DMS153 treated with DMSO at 0.1 percent for 48 hours (cell line): ENCODE results near the gene HADHA.

Experiments used
- DNase-seq: peaks from one replicate; lab custom pipeline; 2025; ENCODE audit not compliant: unreplicated experiment; lab: John Stamatoyannopoulos, UW

The HADHA gene

DNA sequence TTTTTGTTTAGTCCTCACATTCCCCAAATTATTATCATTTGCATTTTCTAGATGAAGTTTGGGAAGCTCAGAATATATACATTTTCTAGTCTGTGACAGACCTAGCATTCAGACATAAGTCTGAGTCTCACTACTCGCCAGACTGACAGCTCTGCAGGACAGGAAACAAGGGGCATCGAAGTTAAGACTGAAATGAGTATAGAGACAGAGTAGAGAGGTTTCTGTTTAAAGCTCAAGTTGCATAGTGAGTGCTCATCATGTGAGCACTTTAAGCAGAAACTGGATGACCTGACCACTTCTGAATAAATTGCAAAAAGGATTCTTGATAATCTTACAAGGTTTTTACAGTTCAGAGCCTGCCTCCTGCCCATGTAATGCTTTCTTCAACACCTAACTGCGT is 1.4 kb upstream of the HADHA start:
- DNase-seq, result no peak

DNA sequence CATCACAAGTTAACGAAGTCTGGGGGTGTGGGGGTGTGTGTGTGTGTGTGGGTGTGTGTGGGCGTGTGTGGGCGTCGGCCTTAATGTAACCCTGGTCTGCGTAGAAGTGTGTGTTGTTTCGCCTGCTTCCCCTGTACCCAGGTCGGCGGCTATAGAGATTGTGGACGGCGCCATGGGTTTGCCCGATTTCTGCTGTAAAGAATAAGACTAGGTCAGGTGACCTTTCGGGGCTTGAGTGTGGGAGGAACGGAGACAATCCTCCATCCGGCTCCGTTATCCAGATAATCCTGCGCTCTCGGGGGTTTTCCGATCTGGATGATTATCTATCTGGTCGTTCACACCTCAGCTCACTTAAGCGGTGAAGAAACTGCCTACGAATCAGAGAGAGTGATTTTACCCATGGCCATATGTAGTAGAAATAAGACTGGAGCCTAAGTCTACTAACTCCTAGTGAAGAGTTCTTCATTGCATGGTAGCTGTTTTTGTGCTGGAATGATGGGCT is 850 bp upstream of the HADHA start:
- no peak for DNase-seq

DNA sequence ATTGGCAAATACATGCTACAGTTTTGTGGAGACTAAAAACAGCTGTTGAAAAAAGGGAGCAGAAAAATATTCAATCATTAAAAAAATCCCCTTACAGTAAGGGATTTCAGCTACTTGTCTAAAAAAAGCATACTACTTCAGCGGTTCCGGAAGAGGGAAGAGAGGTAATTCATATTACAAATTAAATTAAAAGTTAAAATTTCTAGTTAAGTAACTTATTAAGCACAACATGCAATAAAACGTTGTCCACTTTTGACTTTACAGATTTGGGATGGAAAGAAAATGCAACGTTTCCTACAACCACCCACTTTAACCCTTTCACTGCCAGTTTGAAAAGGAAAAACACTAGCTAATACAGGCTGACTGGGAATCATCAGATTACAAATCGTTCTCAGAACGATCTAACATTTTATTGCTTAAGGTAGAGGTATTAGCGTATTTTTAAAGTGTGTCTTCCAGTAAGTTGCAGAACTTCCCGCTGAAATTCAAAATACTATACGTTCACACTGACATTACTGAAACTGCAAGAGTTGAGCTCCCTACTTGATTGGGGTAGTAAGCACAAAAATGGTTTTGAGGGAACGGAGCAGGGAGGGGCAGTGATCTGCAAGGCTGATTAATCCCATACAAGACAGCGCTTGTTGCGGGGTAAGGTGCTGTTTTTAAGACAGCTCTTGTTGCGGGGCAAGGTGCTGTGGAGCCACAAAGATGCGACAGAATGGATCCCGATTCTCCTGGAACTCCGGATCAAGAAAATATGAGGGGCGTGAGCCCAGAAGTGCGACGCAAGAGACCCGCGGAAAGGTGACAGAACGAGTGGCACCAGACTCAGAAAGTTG is 743 bp downstream of the HADHA start:
- no peak for DNase-seq

- DNase-seq, result no peak
These were observed 2.5 kb downstream of the HADHA start for GRCh38 chr2:26241928-26242436.

DNA sequence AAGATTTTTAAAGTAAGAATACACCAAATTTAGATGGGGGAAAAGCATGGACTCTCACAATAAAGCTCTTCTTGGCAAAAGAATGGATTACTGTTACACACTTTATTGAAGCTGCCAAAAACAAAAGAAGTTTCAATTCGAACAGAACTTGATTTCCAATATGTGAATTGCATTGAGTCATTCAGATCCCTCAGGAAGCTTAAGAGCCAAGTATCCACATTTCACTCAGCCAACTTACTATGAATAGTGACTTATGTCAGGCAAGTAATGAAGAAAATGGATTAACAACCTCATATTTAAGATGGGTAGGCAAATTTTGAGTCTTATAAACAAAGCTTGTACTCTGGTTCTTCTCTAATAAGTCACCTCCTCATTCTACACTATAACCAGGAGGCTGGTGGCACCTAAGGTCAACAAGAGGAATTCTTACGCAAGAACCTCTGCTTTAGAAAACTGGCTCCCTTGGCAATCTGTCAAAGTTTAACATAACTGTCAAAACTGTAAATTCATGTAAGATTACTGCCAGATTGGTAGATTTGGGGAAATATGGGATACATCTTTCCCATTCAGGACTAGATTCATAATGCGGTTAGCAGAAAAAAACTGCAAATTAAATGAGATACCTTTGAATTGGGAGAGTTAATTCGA is 6.0 kb downstream of the HADHA start:
- DNase-seq, result no peak

DNA sequence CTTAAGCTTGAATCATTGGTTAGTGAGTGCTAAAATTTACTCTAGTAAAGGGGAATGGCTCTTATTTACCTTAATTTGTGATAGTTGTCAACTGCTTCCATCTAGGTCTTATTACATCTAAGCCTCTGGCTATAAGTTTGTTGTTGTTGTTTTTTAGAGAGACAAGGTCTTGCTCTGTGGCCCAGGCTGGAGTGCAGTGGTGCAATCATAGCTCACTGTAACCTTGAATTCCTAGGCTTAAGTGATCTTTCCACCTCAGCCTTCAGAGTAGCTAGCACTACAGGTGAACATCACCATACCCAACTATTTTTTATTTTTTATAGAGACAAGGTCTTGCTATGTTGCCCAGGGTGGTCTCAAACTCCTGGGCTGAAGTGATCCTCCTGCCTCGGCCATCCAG is 6.6 kb downstream of the HADHA start:
- no peak for DNase-seq

- DNase-seq, result no peak
These were observed 9.3 kb downstream of the HADHA start for GRCh38 chr2:26235089-26235488.

DNA sequence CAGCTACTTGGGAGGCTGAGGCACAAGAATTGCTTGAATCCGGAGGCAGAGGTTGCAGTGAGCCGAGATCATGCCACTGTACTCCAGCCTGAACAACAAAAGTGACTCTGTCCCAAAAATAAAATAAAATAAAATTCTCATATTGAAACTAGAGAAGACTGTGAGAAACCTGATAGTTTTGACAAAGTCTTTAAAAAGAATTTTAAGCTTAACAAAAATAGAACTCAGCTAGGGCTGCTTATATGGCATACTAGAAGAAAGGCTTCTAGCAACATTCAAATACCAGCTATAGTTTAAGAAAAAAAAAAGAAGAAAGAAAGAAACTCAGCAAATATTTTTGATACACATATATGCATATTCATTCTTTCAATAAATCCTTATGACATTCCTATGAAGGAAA is 13.6 kb downstream of the HADHA start:
- DNase-seq, result no peak

GRCh38 chr2:26229595-26229994 is 14.8 kb downstream of the HADHA start:
- no peak for DNase-seq

GRCh38 chr2:26224095-26224494 is 20.3 kb downstream of the HADHA start:
- DNase-seq, result no peak

- DNase-seq, result no peak
These were observed 21.4 kb downstream of the HADHA start for GRCh38 chr2:26223018-26223417.

- DNase-seq, result no peak
These were observed 26.7 kb downstream of the HADHA start for GRCh38 chr2:26217720-26218119.

- no peak for DNase-seq
These were observed 27.8 kb downstream of the HADHA start for GRCh38 chr2:26216587-26216986.

DNA sequence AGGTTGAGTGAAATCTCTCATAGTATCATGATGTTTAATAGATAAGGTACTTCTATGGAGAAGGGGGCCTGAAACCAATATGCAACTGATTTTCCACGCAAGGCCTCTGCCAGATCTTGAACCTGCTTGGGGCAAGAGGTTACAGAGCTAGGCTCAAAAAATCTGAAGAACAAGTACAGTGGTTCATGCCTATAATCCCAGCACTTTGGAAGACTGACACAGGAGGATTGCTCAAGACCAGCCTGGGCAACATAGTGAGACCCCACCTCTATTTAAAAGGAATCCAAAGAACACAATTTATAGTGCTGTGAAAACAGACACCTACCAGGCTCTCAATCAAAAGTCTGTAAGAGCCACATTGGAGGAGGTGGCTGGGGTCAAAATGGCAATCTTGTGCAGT is 28.6 kb downstream of the HADHA start:
- DNase-seq, result no peak

DNA sequence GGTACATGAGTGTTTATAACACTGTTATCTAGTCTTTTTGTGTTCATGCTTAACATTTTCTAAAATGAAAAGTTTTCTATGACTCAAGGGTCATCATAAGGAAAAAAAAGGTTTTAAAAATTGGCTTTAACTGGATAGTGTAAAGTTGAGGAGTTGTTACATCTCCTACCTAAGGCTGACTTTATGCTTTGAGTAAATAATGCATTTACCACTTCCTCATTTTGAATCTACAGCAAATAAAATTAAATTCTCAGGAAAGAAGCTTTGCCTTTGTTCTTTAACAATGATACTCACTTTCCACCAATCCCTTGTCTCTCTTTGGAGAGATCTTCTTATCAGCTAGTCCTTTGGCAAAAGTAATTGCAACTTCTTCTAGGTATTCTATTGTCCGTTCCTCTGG is 29.7 kb downstream of the HADHA start:
- no peak for DNase-seq

DNA sequence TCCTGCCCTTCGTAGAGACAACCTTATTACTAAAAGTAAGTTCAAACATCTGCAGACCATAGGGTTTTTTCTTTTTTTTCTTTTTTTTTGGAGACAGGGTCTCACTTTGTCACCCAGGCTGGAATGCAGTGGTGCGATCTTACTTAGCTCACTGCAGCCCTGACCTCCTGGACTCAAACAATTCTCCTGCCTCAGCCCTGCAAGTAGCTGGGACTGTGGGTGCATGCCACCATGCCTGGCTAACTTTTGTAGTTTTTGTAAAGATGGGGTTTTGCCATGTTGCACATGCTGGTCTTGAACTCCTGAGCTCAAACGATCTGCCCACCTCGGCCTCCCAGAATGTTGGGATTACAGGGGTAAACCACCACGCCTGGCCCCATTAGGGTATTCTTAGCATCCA is 32.4 kb downstream of the HADHA start:
- no peak for DNase-seq

- DNase-seq, result no peak
These were observed 40.5 kb downstream of the HADHA start for GRCh38 chr2:26203906-26204305.

DNA sequence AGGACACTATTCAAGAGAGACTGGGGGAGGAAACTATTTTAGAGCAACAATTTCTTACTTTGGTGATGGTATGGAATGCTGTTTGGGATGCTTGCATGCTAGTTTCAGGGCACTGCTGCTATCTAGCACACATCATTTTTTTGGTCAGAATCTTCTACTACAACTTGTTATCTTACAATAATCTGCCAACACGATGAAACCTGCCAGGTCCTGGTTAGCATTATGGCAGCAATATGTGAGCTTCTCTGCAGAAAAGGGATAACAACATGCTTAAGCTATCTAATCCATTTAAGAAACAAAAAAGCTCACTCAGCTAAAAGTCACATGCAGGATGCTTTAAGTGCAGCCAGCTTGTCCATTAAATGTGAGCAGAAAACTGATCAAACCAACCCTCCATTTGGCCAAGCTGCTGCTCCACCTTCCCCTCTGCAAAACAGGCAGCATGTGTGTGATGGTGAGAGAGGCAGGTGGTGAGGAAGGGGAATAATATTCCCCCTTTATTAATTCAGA is 41.4 kb downstream of the HADHA start:
- DNase-seq, result no peak

DNA sequence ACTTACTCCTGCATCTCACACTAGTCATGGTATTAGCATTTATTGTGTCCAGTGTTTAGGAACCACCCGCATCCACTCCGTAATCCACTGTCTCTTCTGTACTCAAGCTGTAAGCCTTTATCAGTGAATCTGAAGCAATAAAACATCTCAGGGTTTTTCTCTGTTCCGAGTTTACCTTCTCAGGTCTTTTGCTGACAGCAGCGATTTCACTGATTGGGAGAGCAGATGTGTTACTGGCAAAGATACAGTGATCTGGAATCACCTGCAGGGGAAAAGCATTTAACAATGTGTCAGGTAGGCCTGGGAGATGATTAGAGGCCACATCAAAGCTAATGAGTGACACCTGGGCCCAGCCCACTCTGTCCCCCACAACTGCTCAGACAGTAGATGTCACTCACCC is 46.9 kb downstream of the HADHA start:
- DNase-seq, result no peak

DNA sequence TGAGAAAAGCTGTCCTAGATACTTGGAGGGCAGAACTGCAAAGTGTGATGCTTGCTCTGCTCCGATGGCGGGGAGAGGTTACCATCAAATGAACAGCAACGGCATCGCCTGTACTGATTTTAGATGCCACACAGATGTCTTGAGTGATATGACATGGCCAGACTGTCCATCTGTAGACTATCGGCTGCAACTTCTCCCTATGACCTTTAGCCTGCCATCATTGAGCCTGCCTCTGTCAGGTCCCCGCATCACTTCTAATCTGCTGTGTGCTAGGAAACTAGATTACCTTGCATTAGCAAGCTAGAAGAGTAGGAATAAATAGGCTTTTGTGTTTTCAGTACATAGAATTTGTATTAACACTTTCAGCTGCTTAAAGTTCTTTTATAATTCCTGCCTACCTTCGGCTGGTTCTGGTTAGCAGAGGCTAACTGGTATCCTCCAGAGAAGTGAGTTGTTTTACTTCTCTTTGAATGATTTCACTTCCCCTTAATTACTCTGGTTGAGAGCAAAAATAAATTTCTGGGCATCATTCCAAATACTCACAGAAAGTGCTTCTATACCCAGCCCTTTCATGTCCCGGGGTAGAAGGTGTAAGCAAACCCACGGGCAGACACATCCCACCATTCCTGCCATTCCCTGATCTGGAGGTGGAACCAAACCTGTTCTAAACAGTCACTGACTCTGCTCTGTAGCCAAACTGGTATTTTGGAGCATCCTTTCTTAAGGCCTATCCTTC is 47.6 kb downstream of the HADHA start:
- no peak for DNase-seq
